GM06990 (cell line): ENCODE results near the gene GPATCH8.
"Not testable (repeated sequence)": the region's sequence is repeated elsewhere in the genome, so short reads cannot be mapped to it uniquely, and the experiment has no call there.

Experiments
- DNase-seq: peaks from one replicate; pipeline ENCODE4 v3.0.0-alpha.2; 2011; ENCODE audit not compliant: insufficient read length; ENCODE audit errors: extremely low read depth
- H3K27me3 ChIP-seq: replicated peaks from 2 replicates; pipeline ENCODE4 v1.6.0; 2011; ENCODE audit warnings: low read length; ENCODE audit not compliant: control insufficient read depth, insufficient read depth
- H3K36me3 ChIP-seq: 2 replicates; pipeline ENCODE4 v1.5.1; 2011; ENCODE audit warnings: low read length; ENCODE audit not compliant: control insufficient read depth, insufficient read depth
- H3K4me3 ChIP-seq: replicated peaks from 2 replicates; pipeline ENCODE4 v1.5.1; 2011; ENCODE audit warnings: low read depth, mild to moderate bottlenecking, control low read depth, low read length
- TF ChIP-seq, protein P1 (sequence below): IDR thresholded peaks from 2 replicates; pipeline ENCODE4 v1.5.1; 2011; ENCODE audit warnings: low read length, control low read depth, mild to moderate bottlenecking, inconsistent platforms; ENCODE audit not compliant: insufficient read depth, poor library complexity, severe bottlenecking

The GPATCH8 gene

DNA sequence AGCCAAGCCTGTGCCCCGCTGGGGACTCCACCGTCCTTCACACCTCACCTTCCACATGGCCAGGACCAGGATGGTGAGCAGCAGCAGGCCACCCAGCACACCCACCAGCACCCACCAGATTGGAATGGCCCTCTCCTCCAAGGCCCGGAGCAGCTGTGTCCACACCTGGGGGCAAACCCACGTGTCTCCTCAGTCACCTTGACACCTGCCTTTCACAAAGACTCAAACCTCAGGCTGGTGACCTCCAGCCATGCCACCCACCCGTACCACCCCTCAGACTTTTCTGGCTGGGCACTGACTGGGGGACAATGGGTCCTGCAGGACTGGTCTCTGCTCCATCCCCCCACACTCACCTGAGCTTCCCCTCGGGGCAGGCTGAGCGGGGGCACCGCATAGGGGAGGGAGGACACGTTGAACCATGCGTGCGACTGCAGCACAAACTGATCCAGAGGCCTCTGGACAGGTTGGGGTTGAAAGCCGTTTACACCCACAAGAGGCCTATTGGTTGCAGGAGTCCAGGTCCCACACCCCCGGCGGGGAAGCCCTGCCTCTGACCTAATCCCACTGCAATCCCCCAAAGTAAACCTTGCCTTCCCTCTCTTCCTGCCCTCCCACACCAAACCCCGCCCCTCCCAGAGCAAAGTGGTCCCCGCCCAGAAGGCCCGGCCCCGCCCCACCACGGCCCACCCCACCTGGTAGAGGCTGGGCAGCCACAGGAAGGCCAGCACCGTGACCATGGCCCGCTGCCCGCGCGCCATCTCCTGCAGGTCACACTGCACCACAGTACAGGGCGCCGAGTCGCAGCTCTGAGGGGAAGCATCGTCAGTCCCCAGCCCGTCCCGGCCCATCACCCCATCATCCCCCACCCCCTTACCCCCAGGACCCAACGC is 128.7 kb downstream of the GPATCH8 start:
- no peak overlapping the region for H3K4me3 ChIP-seq
- TF ChIP-seq, protein P1, sequence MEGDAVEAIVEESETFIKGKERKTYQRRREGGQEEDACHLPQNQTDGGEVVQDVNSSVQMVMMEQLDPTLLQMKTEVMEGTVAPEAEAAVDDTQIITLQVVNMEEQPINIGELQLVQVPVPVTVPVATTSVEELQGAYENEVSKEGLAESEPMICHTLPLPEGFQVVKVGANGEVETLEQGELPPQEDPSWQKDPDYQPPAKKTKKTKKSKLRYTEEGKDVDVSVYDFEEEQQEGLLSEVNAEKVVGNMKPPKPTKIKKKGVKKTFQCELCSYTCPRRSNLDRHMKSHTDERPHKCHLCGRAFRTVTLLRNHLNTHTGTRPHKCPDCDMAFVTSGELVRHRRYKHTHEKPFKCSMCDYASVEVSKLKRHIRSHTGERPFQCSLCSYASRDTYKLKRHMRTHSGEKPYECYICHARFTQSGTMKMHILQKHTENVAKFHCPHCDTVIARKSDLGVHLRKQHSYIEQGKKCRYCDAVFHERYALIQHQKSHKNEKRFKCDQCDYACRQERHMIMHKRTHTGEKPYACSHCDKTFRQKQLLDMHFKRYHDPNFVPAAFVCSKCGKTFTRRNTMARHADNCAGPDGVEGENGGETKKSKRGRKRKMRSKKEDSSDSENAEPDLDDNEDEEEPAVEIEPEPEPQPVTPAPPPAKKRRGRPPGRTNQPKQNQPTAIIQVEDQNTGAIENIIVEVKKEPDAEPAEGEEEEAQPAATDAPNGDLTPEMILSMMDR = no peak
- H3K27me3 ChIP-seq = no peaks in the 10 kb centered on the region; the same call in 1 of the 2 replicates
- no peak for DNase-seq
- H3K36me3 ChIP-seq = no peaks in the 10 kb centered on the region

DNA sequence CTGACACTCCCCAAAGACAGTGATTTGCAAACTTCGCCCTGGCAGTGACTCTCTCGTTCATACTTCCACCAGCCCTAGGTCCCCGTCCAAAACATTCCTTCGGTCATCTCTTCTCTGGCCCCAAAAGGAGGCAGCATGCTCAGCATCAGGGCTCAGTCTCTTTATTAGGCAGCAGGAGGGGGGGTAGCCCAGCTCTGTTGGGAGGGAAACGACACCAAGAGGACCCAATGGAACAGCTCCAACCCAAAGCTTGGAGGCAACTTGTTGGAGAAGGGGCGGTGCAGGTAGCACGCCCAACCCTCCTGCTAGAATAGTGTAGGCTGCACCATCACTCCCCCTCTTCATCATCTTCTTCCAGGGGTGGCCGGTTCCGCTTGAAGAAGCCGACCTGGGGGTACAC is 131.2 kb downstream of the GPATCH8 start:
- H3K36me3 ChIP-seq = no peaks in the 10 kb centered on the region
- H3K4me3 ChIP-seq = no peak overlapping the region
- H3K27me3 ChIP-seq = no peaks in the 10 kb centered on the region
- no peak for DNase-seq
- TF ChIP-seq, protein P1 = no peak

DNA sequence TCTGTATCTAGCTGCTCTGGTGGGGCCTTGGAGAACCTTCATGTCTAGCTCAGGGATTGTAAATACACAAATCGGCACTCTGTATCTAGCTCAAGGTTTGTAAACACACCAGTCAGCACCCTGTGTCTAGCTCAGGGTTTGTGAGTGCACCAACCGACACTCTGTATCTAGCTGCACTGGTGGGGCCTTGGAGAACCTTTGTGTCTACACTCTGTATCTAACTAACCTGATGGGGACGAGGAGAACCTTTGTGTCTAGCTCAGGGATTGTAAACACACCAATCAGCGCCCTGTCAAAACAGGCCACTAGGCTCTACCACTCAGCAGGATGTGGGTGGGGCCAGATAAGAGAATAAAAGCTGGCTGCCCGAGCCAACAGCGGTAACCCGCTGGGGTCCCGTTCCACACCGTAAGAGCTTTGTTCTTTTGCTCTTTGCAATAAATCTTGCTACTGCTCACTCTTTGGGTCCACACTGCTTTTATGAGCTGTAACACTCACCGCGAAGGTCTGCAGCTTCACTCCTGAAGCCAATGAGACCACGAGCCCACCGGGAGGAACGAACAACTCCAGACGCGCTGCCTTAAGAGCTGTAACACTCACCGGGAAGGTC is 133.7 kb downstream of the GPATCH8 start:
- H3K27me3 ChIP-seq, DNase-seq, H3K36me3 ChIP-seq, H3K4me3 ChIP-seq: not testable (repeated sequence)

DNA sequence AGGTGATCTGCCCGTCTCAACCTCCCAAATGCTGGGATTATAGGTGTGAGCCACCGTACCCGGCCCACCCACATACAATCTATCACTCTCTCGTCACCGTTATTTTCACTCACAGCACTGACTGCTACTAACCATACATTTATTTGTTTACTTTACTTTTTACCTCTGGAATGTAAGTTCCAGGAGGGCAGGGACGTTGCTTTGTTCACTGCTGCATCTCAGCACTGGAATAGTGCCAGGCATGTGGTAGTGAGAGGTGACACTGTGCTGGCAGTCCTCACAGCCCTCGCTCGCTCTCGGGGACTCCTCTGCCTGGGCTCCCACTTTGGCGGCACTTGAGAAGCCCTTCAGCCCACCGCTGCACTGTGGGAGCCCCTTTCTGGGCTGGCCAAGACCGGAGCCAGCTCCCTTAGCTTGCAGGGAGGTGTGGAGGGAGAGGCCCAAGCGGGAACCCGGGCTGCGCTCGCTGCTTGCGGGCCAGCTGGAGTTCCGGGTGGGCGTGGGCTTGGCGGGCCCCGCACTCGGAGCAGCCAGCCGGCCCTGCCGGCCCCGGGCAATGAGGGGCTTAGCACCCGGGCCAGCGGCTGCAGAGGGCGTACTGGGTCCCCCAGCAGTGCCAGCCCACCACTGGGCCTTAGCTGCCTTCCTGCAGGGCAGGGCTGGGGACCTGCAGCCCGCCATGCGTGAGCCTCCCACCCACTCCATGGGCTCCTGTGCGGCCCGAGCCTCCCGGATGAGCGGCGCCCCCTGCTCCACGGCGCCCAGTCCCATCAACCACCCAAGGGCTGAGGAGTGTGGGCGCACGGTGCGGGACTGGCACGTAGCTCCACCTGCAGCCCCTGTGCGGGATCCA is 134.6 kb downstream of the GPATCH8 start:
- H3K27me3 ChIP-seq, H3K36me3 ChIP-seq, H3K4me3 ChIP-seq, DNase-seq: not testable (repeated sequence)

DNA sequence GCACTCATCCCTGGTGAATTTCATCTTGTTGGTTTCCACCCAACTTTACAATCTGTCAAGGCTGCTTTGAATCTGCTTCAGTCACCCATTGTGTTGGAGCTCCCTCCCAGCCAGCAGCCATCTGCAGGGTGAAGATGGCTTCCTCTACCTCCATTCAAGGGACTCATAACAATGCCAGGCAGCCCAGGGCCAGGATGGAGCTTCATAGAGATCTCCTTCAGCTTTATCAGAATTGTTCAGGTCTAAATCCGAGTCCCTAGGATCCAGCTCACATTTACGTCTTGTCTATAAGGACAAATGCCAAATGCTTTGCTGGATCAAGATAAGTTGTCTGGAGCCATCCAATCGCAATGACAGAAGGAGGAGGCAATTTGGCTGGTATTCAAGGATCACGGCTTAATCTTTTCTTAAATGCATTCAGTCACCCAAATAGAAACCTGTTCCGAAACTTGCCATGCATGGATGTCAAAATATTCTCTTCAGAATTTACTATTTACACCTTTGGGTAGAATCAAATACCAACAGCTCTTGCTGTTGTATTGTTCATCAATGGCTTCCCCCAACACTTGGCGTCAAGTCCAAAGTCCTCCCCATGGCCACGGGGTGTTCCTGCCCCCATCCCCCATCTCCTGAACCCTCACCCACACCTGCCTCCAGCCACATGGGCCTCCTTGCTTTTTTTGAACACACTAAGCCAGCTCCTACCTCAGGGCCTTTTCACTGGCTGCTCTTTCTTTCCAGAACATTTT is 135.8 kb downstream of the GPATCH8 start:
- DNase-seq = no peak
- Histone ChIP-seq H3K27me3 (no peaks in the 10 kb centered on the region), H3K36me3 (no peaks in the 10 kb centered on the region), H3K4me3 (no peak overlapping the region)
- TF ChIP-seq, protein P1 = no peak

DNA sequence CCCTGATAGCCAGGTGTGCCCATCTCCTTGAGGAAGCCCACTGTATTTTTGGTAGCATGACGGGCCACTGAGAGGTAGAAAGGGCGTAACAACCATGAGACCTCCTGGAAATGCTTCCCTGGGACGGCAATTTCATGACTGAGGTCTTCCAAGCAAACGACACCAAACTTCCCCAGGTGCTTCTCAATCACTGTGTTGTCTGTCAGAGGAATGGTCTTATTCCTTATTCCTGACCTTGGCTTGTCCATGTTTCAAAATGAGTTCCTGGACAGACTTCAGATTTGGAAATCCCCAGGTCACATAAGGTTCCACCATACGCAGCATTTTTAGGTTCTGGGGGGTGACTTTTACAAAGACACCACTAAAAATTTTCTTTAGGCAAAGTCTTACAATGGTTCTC is 138.2 kb downstream of the GPATCH8 start:
- H3K4me3 ChIP-seq, H3K27me3 ChIP-seq, DNase-seq, H3K36me3 ChIP-seq: not testable (repeated sequence)
